ENCODE results near the gene ALDH1L2.

Gene ALDH1L2

DNA sequence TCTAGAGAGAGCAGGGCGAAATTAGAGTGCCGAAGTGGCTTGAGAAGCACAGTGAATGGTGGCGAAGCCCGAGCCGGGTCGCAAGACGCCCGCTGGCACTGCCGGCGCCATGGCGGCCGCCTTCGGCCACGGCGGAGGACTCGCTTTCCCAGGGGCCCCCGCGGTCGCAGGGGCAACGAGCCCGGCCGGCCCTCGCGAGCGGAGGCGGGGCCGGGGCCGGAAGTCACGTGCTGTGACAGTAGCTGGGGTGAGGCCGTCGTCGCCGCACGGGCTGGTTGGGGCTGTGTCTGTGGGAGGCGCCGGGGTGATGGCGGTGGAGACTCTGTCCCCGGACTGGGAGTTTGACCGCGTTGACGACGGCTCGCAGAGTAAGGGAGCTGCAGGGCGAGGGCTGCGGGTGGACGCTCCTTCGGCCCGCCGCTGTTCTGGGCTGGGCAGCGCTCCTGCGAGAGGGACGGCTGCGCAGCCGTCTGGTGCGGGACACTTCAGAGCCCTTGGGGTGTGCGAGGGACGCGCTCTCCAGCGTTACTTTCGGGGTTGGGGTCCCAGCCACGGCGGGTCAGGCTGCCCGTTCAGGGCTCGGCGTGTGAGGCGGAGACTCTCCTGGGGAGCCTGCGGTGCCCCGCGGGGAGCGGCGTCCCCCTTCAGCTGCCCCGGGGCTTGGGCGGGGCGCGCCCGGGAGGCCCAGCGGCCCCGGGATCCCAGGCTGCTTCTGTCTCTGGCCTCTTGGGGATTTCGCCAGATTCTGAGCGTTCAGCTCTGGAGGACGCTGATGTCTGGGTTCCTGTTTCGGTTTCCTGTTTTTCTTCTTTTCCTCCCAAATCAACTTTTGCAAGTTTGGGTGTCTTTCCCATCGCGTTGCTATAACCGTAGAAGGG lies 23.5 kb upstream of the ALDH1L2 start, which contains the start of gene WASHC4 (continued):
- peak; percentile 79; the same call in 1 of the 2 replicates for TF ChIP-seq MZF1 (tag by site-specific recombination; IDR thresholded peaks at IDR 0.05; ENCODE audit: borderline replicate concordance)
- TF ChIP-seq ZBTB21 (tag by site-specific recombination; IDR thresholded peaks at IDR 0.05): no peak
- TF ChIP-seq, protein P1, sequence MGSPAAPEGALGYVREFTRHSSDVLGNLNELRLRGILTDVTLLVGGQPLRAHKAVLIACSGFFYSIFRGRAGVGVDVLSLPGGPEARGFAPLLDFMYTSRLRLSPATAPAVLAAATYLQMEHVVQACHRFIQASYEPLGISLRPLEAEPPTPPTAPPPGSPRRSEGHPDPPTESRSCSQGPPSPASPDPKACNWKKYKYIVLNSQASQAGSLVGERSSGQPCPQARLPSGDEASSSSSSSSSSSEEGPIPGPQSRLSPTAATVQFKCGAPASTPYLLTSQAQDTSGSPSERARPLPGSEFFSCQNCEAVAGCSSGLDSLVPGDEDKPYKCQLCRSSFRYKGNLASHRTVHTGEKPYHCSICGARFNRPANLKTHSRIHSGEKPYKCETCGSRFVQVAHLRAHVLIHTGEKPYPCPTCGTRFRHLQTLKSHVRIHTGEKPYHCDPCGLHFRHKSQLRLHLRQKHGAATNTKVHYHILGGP (tag by site-specific recombination; IDR thresholded peaks at IDR 0.05): no peak
- TF ChIP-seq ZBTB48 (tag by site-specific recombination; IDR thresholded peaks at IDR 0.05): peak; percentile 97
- TF ChIP-seq, protein P2, sequence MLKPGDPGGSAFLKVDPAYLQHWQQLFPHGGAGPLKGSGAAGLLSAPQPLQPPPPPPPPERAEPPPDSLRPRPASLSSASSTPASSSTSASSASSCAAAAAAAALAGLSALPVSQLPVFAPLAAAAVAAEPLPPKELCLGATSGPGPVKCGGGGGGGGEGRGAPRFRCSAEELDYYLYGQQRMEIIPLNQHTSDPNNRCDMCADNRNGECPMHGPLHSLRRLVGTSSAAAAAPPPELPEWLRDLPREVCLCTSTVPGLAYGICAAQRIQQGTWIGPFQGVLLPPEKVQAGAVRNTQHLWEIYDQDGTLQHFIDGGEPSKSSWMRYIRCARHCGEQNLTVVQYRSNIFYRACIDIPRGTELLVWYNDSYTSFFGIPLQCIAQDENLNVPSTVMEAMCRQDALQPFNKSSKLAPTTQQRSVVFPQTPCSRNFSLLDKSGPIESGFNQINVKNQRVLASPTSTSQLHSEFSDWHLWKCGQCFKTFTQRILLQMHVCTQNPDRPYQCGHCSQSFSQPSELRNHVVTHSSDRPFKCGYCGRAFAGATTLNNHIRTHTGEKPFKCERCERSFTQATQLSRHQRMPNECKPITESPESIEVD (tag by site-specific recombination; IDR thresholded peaks at IDR 0.05): no peak; the same call in 1 of the 2 replicates
- TF ChIP-seq ZBTB1 (tag by site-specific recombination; IDR thresholded peaks at IDR 0.05): 0 out of 2 replicates have a peak, but pooled peaks have one; percentile 61
- TF ChIP-seq ZFP3 (tag by site-specific recombination; IDR thresholded peaks at IDR 0.05; ENCODE audit: low read depth): no peak
- TF ChIP-seq TRIM28 (IDR thresholded peaks at IDR 0.05; ENCODE audit: borderline replicate concordance, low read length): no peak
- TF ChIP-seq ZNF585B (tag by site-specific recombination; IDR thresholded peaks at IDR 0.05): no peak
- TF ChIP-seq, protein P3, sequence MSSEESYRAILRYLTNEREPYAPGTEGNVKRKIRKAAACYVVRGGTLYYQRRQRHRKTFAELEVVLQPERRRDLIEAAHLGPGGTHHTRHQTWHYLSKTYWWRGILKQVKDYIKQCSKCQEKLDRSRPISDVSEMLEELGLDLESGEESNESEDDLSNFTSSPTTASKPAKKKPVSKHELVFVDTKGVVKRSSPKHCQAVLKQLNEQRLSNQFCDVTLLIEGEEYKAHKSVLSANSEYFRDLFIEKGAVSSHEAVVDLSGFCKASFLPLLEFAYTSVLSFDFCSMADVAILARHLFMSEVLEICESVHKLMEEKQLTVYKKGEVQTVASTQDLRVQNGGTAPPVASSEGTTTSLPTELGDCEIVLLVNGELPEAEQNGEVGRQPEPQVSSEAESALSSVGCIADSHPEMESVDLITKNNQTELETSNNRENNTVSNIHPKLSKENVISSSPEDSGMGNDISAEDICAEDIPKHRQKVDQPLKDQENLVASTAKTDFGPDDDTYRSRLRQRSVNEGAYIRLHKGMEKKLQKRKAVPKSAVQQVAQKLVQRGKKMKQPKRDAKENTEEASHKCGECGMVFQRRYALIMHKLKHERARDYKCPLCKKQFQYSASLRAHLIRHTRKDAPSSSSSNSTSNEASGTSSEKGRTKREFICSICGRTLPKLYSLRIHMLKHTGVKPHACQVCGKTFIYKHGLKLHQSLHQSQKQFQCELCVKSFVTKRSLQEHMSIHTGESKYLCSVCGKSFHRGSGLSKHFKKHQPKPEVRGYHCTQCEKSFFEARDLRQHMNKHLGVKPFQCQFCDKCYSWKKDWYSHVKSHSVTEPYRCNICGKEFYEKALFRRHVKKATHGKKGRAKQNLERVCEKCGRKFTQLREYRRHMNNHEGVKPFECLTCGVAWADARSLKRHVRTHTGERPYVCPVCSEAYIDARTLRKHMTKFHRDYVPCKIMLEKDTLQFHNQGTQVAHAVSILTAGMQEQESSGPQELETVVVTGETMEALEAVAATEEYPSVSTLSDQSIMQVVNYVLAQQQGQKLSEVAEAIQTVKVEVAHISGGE (tag by site-specific recombination; conservative IDR thresholded peaks at IDR 0.05; ENCODE audit: low read depth): peak; percentile 74
- TF ChIP-seq ZNF37A (tag by site-specific recombination; IDR thresholded peaks at IDR 0.05): no peak
- TF ChIP-seq ZNF48 (tag by site-specific recombination; IDR thresholded peaks at IDR 0.05): no peak
- TF ChIP-seq, protein P4, sequence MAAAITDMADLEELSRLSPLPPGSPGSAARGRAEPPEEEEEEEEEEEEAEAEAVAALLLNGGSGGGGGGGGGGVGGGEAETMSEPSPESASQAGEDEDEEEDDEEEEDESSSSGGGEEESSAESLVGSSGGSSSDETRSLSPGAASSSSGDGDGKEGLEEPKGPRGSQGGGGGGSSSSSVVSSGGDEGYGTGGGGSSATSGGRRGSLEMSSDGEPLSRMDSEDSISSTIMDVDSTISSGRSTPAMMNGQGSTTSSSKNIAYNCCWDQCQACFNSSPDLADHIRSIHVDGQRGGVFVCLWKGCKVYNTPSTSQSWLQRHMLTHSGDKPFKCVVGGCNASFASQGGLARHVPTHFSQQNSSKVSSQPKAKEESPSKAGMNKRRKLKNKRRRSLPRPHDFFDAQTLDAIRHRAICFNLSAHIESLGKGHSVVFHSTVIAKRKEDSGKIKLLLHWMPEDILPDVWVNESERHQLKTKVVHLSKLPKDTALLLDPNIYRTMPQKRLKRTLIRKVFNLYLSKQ (tag by site-specific recombination; IDR thresholded peaks at IDR 0.05; ENCODE audit: borderline replicate concordance): no peak
- peak; percentile 94 for TF ChIP-seq ZBTB20 (tag by site-specific recombination; IDR thresholded peaks at IDR 0.05)
- peak; percentile 90; the same call in 1 of the 2 replicates for TF ChIP-seq KLF8 (tag by site-specific recombination; IDR thresholded peaks at IDR 0.05)
- TF ChIP-seq ZIC2 (tag by site-specific recombination; IDR thresholded peaks at IDR 0.05): peak; percentile 84
- TF ChIP-seq ZNF354C (tag by site-specific recombination; IDR thresholded peaks at IDR 0.05; ENCODE audit: borderline replicate concordance, low read depth): no peak
- no peak for TF ChIP-seq ZNF311 (tag by site-specific recombination; IDR thresholded peaks at IDR 0.05; ENCODE audit: borderline replicate concordance)
- no peak for TF ChIP-seq BCL11A (tag by site-specific recombination; IDR thresholded peaks at IDR 0.05; ENCODE audit: low read depth)
- no peak for TF ChIP-seq SALL2 (tag by site-specific recombination; IDR thresholded peaks at IDR 0.05; ENCODE audit: borderline replicate concordance)
- TF ChIP-seq, protein P5, sequence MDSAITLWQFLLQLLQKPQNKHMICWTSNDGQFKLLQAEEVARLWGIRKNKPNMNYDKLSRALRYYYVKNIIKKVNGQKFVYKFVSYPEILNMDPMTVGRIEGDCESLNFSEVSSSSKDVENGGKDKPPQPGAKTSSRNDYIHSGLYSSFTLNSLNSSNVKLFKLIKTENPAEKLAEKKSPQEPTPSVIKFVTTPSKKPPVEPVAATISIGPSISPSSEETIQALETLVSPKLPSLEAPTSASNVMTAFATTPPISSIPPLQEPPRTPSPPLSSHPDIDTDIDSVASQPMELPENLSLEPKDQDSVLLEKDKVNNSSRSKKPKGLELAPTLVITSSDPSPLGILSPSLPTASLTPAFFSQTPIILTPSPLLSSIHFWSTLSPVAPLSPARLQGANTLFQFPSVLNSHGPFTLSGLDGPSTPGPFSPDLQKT (IDR thresholded peaks at IDR 0.05; ENCODE audit: borderline replicate concordance, low read depth, low read length): no peak
- TF ChIP-seq ZNF558 (tag by site-specific recombination; IDR thresholded peaks at IDR 0.05): no peak
- no peak for TF ChIP-seq ZNF791 (tag by site-specific recombination; IDR thresholded peaks at IDR 0.05)
- peak; percentile 85 for TF ChIP-seq ZNF76 (tag by site-specific recombination; IDR thresholded peaks at IDR 0.05; ENCODE audit: borderline replicate concordance, low read depth)
- TF ChIP-seq ZNF121 (tag by site-specific recombination; IDR thresholded peaks at IDR 0.05): peak; percentile 44; the same call in 1 of the 2 replicates
- TF ChIP-seq ZNF423 (tag by site-specific recombination; IDR thresholded peaks at IDR 0.05): peak; percentile 68
- TF ChIP-seq, protein P6, sequence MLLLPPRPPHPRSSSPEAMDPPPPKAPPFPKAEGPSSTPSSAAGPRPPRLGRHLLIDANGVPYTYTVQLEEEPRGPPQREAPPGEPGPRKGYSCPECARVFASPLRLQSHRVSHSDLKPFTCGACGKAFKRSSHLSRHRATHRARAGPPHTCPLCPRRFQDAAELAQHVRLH (tag by site-specific recombination; IDR thresholded peaks at IDR 0.05): no peak
- no peak for TF ChIP-seq ZNF664 (tag by site-specific recombination; IDR thresholded peaks at IDR 0.05)
- TF ChIP-seq ZNF184 (tag by site-specific recombination; IDR thresholded peaks at IDR 0.05): no peak

All from HEK293 (cell line).